ENCODE data around the gene CST1.
"Not testable (repeated sequence)": the region's sequence is repeated elsewhere in the genome, so short reads cannot be mapped to it uniquely, and the experiment has no call there.

GRCh38 chr20:23719351-23719750 lies 31.4 kb downstream of the CST1 start:
- not testable (repeated sequence) for TF ChIP-seq POLR2AphosphoS5, CTCF, POLR2A (IDR thresholded peaks at IDR 0.05)
